GM21526 (cell line): ENCODE measurements around the gene GBF1.
A peak's percentile ranks its signal among the peaks of the same experiment; 100 is the strongest.
"Not testable (repeated sequence)": the region's sequence is repeated elsewhere in the genome, so short reads cannot be mapped to it uniquely, and the experiment has no call there.

Experiments
- ATAC-seq: cut with Tn5 transposase; IDR thresholded peaks from one replicate; pipeline ENCODE4 v1.9.1; 2021; ENCODE audit warnings: moderate library complexity; ENCODE audit not compliant: unreplicated experiment, low FRiP score

The GBF1 gene

DNA sequence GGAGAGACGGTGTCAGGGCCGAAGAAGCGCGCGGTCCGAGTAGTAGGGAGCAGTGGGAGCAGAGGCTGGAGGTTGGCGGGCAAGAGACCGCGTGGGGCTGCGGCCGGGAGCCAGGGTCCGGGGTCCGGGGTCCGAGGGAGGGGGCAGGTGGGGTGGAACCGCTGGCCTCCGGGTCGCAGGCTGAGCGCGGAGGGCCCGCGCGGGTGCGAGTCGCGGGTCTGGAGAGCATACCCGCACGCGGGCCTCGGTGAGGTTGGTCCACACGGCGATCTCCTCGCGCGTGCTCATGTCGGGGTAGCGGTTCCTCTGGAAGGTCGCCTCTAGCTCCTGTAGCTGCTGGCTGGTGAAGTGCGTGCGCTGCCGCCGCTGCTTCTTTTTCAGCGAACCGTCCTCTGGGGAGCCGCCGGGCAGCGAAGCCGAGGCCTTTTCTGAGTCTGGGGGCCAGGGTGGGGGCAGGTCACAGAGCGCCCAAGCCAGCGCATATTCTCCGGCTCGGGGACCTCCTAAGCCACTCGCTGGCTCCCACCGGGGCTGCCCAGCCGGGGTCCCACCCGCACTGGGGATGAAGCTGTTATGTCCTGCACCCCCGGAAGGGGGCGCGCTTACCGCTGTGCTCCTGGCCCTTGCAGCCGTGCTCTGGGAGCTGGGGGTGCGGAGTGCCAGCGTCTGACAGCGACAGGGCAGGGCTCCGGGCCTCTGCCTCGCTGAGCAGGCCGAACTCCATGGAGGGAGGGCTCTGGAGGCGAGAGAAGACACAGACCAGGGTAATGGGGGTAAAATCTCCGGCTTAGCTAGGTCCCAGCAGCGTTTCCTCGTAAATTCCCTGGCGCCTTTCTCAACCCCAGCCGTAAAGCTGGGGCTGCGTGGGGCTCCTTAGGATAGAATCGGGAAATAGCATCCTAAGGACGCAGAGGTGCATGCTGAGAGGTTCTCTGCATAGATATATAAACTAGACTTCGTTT, 13.7 kb upstream of the GBF1 start:
- no peak for ATAC-seq

DNA sequence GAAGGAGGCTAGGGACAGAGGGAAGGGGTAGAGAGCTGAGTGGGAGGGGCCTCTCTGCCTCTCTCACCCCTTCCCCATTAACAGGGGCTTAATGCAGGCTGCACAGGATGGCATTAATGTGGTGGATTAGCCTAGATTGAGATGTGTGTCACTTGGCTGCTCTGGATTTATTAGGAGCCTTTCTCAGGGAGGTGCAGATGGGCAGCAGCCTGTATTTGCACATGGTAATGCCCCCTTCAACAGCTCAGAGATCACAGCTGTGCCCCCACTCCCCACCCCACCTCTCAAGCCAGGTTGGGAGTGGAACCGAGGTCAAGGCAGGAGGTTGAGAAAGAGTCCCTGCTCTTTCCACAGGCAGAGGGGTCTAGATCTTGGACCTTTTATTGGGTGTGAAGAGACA, 11.3 kb upstream of the GBF1 start:
- ATAC-seq: no peak

DNA sequence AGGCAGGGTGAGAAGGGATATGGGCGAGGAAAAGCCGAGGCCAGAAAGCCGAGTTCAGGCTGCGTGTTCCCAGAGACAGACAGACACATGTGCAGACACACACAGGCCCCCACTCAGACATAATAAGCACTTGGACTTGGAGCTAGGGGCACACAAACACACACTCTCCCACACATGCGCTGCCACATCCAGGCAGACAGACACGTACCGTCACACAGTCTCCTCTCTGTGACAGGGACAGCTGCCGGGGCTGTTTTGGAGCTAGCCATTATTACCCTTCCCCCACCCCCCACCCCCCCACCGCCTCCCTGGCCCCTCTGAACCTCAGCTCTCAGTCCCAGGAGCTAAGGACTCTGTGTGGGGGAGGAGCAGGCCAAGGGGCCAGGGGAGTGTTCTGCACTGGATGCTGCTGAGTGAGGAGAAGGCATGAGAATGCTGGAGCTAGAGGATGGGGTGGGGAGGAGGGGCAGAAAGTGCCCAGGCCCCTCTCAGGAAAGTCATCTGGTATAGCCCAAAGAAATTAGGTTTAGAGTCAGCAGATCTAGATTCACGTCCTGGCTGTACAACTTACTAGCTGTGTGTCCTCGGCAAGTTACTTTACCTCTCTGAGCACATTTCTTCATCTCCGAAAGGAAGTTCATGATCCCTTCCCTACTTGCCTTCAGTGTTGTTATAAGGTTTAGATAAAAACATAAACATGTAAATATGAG, 10.3 kb upstream of the GBF1 start:
- no peak for ATAC-seq

DNA sequence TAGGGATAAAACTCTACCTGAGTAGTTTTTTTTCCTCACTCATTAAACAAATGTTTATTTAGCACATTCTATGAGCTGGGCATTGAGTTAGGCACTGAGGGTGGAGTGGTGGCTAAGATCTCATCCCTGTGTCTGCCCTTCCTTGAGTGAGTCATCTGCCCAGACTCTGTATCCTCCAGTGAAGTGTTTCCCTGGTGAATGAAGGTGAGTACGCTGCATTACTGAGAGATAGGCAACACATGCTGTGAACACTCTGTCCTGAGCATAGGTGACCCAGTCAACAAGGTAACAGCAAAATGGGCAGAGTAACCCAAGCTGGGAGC, 9.8 kb upstream of the GBF1 start:
- ATAC-seq: no peak

DNA sequence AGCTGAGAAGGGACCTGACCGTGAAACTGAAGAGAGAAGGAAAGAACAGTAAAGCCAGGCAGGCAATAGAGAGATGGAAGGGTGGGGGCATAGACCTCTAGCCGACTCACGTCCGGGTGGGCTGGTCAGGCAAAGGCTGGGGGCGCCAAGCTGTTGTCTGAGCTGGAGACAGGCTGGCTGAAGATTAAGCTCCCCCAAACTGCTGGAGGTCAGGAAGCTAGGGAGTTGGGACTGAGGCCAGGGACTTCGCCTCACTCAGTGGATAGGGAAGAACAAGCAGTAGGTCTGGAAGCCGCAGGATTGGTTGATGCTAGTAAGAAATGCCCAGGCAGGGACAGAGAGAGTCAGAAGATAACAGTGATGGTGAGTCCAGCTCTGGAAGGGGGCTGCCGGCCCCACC, 9.3 kb upstream of the GBF1 start:
- no peak for ATAC-seq

DNA sequence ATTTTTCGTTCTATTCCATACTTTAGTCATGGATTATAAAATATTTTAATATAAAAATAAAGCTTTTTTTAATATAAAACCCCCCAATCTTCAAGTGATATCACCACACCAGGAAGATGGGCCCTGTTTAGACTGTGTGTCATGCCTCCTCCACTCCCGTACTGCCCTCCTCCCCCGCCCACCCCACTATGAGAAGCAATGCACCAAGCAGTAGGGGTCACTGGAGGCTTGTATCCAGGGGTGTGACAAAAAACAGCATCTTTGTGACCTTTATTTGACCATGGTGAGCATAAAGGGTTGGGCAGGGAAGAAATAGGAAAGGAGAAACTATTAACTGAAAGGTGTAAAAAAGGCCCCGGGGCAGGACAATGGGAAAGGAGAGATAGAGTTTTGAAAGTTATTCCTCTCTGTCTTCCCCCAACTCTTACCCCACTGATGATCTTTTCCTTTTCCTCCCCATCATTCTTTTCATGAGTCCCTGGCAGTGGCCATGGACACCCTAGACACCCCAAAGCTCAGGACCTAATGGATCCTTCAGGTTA, 7.5 kb upstream of the GBF1 start:
- ATAC-seq: no peak

DNA sequence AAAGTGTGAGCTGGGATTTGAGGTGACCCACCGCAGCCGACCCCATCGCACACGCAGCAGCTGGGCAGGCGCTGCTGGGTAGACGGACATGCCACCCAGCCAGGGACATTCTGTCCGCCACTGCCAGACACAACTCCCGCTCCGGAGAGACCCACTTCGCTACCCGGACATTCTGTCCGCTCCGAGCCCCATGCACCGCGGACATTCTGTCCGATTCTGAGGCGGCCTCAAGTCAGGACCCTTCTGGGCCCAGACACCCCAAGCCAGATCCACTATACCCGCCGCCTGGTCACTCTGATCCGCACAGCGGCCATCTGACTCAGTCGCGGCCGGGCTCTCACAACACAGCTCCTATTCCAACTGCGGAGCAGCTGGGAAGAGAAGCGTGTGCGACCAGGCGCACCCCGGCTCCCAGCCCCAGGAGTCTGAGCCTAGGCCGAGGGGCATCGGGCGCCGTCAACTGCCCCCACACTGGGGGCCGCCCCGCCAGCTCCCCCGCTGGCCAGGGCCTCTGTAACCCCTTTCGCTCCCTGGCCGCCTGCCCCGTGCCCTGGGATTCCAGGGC, 4.8 kb upstream of the GBF1 start:
- no peak for ATAC-seq

DNA sequence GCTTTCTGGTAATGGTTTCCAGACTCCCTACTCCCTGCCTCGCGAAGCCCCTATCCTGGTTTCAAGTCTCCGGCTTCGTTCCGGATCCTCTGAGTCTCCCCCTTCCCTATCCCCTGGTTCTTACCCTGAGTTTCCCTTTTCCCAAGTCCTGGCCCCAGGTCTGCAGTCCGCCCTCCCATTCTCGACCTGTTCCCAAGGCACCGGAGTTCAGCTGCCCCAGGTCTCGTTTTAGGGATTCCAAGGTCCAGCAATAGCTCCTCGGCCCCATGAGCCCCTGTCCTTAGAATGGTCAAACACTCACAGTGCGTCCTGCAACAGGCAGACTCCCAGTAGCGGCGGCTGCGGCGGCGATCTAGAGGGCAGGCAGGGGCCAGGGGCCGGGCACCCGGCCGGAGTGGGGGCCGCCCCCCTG, 4.3 kb upstream of the GBF1 start:
- no peak for ATAC-seq

DNA sequence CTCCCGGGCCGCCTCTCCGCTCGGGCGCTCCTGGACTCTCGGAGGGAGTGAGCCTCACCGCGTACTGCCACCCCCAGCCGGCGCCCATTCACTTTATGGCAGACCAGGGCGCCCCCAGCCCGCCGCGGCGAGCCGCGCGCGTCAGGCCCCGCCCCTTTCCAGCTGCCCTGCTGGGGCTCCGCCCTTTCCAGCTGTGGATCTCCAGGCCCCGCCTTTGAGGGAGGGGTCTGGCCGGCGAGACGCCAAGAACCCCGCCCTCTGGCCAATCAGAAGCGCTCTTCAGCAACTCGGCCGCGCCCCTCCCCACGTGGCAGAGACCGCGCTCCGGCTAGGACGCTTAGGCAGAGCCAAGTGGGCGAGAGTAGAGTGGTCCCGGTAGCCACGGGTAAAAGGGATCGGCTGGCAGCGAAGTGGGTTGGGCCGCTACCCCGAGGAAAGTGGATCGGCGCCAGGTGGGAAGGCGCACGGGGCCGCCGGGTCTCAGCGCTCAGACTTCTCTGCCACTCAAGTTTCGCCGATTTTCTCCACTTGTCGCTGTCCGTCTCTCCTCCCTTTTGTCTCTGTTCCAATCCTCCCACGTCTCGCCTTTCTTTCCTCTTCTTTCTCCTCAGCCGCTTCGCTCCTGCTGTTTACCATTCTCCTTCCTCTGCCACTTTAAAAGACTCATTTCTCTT, 3.8 kb upstream of the GBF1 start, which contains the start of gene PITX3:
Gene PITX3, minus strand, starts transcription at position 69 of the 674 bp plus-strand sequence. CDS start 9,432 bp downstream, outside the sequence.
- ATAC-seq: peak; percentile 53

DNA sequence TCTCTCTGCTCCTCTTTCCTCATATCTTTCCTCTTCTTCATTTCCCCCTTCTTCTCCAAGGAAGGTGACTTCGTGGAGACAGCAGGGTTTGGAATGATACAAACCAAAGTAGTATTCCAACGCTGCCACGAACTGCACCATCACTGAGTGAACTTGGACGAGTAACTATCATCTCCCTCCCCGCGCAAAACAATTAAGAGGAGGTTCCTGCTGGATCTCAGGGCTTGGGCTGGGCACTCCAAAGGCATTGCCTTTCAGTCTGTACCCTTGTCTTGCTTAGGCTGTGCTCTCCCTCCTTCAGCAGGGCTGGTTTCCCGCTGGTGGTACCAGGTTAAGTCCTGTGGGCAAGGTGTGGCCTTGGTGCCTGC, 3.2 kb upstream of the GBF1 start:
- ATAC-seq: no peak

DNA sequence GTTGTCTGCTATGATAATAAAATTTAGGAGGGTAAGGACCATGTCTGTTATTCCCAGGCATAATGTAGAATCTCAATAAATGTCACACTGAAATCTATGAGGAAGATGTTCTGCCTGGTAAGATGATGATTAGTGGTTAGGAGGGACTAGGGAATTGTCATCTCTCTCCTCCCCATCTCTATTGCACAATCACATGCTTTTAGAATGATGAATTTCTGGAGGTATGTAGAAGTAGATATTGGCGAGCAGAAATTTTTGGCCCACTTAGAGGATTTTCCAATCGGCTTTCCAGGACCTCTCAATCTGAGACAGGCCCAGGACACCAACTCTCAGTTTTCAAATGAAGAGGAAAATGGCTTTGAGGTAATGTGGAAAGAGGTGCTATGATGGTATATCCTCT, 2.0 kb upstream of the GBF1 start:
- ATAC-seq: no peak

DNA sequence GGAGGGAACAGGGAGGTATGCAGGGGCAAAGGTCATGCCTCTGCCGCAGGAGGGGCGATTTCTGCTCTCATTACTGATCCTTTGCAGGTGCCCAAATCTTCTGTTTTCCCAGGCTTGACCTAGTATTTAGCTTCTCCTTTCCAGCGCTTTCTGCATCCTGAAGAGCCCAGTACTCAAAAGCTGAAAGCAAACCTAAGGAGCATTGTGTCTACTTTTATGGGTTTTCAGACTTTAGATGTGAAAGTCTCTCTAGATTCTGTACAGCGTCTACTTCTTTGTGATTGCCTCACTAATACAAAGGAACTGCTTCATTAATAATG, 560 bp downstream of the GBF1 start:
- ATAC-seq: no peak

DNA sequence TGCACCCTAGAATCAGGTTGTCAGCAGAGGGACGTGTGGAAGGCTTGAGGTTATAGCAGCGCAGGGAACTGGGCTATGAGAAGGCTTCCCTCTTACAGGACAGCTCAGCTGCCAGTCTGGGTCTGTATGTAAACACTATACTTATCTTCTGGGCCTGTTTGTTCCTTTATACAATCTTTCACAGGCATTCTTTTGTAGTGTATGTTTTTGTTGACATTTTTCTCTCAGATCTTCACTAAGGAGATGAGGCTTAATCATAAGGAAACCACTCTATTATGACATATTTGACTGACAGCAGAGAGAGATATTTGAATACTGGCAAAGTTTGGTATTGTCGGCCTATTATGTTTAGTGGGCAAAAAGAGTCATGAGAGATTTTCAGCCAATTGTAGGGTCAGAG, 929 bp downstream of the GBF1 start:
- no peak for ATAC-seq

DNA sequence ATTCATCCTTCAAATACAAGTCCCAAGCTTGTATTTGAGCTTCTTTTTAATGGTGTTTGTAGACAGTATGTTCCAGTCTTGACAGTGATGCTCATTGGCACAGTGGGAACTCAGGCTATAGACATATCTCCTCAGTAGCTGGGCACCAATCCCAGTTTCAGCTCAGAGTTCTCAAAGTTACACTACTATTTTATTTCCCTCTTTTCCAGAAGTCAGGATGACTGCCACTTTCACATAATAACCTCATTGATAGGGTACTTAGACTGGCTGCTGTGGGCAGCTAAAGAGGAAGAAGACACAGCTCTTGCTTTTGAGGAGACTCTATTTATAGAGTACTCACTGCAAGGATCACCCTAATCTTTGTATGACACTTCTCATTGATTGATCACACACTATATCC, 2.4 kb downstream of the GBF1 start:
- no peak for ATAC-seq

DNA sequence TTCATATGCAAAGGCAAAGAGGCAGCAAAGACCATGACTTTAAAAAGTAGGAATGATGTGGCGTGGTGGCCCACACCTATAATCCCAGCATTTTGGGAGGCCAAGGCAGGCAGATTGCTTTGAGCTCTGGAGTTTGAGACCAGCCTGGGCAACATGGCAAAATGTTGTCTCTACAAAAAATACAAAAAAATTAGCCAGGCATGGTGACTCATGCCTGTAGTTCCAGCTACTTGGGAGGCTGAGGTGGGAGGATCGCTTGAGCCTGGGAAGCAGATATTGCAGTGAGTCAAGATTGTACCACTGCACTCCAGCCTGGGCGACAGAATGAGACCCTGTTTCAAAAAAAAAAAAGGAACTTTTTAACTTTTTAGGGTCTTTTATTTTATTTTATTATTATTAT, 7.2 kb downstream of the GBF1 start:
- not testable (repeated sequence) for ATAC-seq

DNA sequence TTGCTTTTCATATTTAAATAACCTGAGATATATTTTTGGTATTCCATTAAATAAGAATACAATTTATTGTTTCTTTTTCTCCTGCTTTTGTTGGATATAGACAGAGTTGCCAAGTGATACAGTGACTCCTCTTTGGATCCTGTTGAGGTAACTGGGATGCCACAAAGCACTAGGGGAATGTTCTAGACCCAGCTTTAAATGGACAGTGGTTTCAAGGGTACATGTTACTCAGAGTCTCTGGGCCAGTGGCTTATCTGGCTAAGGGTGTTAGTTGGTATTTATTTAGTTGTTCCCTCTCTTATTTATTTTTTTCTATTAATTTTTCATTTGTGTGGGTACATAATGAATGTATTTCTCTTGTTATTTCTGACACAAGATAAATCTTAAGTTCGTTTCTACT, 9.1 kb downstream of the GBF1 start:
- no peak for ATAC-seq

DNA sequence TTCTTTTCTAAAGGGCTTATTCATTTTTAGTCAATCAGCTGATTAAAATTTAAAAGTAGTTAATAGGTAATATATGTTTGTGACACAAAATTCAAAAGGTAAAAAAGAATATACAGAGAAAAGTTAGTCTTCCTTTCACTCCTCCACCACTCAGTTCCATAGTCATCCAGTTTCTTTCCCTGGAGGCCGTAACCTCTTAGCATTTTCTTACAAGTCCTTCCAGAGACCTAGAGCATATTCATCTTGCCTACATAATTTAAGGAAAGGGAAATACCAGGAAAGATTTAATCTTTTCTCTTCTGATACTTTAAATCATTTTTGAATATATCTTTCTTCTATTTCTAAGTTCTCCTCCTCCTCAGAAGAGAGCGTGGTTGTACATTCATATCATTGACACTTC, 10.1 kb downstream of the GBF1 start:
- no peak for ATAC-seq

DNA sequence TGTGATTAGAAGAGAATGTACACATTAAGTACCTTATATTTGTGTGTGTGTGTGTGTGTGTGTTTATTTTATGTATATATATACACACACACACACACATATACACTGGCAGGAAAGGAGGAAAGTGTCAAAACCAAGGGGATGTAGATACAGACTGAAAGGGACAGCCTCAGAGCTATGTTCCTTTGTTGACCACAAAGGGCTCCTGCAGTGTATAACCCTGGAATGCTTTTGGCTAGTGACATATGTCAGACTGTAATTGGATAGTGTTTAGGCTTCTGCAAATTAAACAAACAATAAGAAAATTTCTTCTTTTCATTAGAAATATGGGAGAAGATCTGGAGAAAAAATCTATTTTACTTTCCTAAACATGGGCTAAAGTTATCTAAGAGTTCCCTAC, 15.9 kb downstream of the GBF1 start:
- no peak for ATAC-seq

DNA sequence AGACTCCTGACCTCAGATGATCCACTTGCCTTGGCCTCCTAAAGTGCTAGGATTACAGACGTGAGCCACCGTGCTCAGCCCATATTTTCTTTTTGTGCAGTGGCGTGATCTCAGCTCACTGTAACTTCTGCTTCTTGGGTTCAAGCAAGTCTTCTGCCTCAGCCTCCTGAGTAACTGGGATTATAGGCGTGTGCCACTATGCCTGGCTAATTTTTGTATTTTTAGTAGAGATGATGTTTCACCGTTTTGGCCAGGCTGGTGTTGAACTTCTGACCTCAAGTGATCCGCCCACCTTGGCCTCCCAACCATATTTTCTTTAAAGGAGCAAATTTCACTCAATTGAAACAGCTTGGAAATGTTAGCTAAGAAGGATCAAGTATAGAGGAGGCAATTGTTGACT, 16.5 kb downstream of the GBF1 start:
- ATAC-seq: no peak

DNA sequence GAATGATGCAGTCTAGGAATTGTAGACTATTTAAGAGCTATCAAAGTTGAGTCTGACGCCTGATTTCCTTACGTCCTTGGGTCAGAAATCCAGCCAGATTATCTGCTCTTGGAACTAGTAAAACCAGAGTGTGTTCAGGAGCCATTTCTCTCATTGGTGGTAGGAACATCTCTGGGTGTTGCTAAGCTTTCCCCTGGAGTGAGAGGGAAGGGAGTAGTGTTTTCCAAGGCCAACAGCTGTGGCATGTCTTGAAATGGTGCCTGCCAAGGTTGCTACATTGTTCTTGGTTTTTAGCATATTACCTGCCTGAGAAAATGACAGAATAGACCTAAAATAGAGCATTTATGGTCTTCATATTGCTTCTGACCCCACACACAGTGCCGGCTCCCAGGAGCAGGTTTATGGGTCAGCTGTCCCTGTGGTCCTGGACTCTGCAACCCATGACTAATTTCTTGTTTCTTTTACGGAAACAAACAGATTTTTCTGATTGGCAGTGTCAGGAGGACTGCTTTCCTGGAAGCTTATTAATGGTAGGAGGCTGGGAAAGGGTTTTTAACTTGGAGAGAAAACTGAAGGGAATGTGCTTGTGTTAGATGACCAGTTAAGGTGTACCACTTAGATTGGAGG, 17.5 kb downstream of the GBF1 start:
- ATAC-seq: no peak

DNA sequence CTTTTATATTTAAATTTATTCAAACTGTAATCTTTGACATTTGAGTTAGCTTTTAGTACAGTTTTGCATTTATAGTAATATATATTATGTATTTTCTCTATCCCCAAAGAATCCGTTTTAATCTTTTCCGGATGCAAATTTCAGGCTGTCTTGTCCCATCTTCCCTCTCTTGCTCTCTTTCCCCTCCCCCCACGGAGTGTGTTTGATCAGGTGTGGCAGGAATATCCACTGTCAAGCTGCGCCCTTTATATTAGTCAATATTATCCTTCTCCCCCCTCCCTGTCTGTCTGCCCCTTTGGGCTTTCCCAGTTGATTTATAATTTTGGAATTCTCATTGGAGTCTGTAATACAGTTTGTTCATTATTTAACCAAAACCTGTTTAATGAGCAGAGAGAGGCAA, 19.0 kb downstream of the GBF1 start:
- no peak for ATAC-seq
